IPS-15b (cell line): ENCODE results near the gene MACROD1.

Source experiments
- H3K27me3 ChIP-seq: one replicate; pipeline ENCODE4 v1.6.1; 2013; ENCODE audit warnings: low read length; ENCODE audit not compliant: control insufficient read depth, insufficient read depth
- H3K36me3 ChIP-seq: one replicate; pipeline ENCODE4 v1.6.1; 2013; ENCODE audit warnings: low read length; ENCODE audit not compliant: control insufficient read depth, insufficient read depth
- H3K4me1 ChIP-seq: one replicate; pipeline ENCODE4 v1.6.1; 2013; ENCODE audit warnings: mild to moderate bottlenecking, low read length; ENCODE audit not compliant: control insufficient read depth, insufficient read depth
- H3K4me3 ChIP-seq: one replicate; pipeline ENCODE4 v1.5.1; 2013; ENCODE audit warnings: low read depth, low read length
- H3K9ac ChIP-seq: one replicate; pipeline ENCODE4 v1.6.1; 2013; ENCODE audit warnings: low read depth, mild to moderate bottlenecking, low read length
- H3K9me3 ChIP-seq: one replicate; pipeline ENCODE4 v1.6.1; 2013; ENCODE audit warnings: mild to moderate bottlenecking, low read length; ENCODE audit not compliant: control insufficient read depth, insufficient read depth

MACROD1 gene

GRCh38 chr11:64043545-64043944, 122.4 kb downstream of the MACROD1 start:
- Histone ChIP-seq H3K9me3 (no peaks in the 10 kb centered on the region), H3K27me3 (peaks cover 12% of the 10 kb centered on the region), H3K4me1 (no peaks in the 10 kb centered on the region), H3K36me3 (no peaks in the 10 kb centered on the region), H3K9ac (no peak overlapping the region), H3K4me3 (no peak overlapping the region)

GRCh38 chr11:64042301-64042700, 123.6 kb downstream of the MACROD1 start:
- H3K4me3 ChIP-seq, result no peak overlapping the region
- peaks cover 24% of the 10 kb centered on the region for H3K27me3 ChIP-seq
- H3K36me3 ChIP-seq, result no peaks in the 10 kb centered on the region
- H3K9ac ChIP-seq, result no peak overlapping the region
- H3K4me1 ChIP-seq, result no peaks in the 10 kb centered on the region
- no peaks in the 10 kb centered on the region for H3K9me3 ChIP-seq

DNA sequence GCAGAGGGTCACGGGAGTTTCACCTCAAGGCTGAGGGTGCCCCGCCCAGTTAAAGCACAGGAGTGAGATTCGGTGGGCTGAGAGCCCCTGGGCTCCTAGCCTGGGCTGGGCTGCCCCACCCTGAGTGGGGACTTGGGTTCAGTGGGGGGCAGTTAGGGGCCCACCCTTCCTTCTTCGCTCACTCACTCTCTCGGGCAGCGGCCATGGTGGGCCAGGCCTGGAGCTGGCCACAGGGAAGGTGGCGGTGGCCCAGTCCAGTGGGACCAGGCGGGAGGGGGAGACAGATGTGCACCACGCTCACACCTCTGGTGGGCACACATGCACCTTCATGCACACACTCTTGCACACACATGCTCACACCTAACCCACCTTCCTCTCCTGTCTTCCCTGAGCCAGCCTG, 124.1 kb downstream of the MACROD1 start:
- H3K27me3 ChIP-seq, result peaks cover 29% of the 10 kb centered on the region

GRCh38 chr11:64040684-64041322, 125.1 kb downstream of the MACROD1 start:
- no peak overlapping the region for H3K4me3 ChIP-seq
- no peaks in the 10 kb centered on the region for H3K4me1 ChIP-seq
- H3K27me3 ChIP-seq, result peaks cover 33% of the 10 kb centered on the region
- H3K9me3 ChIP-seq, result no peaks in the 10 kb centered on the region
- no peak overlapping the region for H3K9ac ChIP-seq
- H3K36me3 ChIP-seq, result no peaks in the 10 kb centered on the region

More for the DNA sequence above, 124.1 kb downstream of the MACROD1 start:
- no peaks in the 10 kb centered on the region for H3K4me1 ChIP-seq
- H3K36me3 ChIP-seq, result no peaks in the 10 kb centered on the region
- H3K4me3 ChIP-seq, result no peak overlapping the region
- H3K9ac ChIP-seq, result no peak overlapping the region
- no peaks in the 10 kb centered on the region for H3K9me3 ChIP-seq

DNA sequence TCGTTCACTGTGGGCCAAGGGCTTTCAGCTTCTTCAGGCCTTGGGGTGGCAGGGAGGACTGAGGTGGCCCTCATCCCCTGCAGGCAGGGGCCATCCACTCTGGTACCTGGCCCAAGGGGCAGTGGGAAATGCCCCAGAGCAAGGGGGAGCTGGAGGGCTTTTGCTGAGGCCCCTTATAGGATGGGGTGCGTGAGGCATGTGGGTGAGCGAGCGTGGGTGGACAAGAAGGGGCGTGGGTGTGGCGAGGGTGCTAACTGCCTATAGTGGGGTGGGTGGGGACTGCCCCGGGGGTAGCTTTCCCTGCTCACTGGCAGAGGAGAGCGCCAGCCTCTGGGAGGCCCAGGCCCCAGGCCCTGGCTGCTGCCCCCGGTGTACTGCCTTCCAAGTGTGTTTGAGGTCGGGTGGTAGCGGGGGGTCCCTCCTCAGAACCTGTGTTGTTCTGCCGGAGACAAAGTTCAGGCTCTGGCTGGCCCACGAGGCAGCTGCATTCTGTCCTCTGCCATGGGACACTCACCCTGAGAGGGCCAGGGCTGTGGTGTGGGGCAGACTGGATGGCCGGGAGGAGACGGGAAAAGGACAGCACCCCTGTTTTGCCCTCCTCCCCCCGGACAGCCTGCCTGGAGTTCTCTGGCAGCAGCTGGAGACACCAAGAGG, 126.8 kb downstream of the MACROD1 start:
- Histone ChIP-seq H3K4me1 (peaks cover 2% of the 10 kb centered on the region), H3K4me3 (no peak overlapping the region), H3K36me3 (no peaks in the 10 kb centered on the region), H3K9me3 (no peaks in the 10 kb centered on the region), H3K9ac (no peak overlapping the region), H3K27me3 (peaks cover 41% of the 10 kb centered on the region)

DNA sequence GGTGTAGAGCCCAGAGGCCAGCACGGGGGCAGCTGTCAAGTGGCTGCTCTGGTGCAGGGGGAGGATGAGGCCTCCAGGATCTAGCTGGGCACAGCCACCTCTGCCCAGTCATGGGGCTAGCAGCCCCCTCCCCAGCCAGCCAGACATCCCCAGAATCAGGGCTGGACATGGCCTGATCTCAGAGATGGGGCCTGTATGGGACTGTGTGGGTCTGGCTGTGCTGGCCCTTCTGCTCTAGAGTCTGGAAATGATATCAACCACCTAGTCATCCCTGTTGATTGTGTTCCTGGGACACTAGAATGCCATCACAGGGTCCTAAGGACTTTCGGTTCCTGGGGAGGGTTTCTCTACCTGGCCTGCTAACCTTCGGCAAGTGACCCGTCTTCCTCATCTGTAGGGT, 127.4 kb downstream of the MACROD1 start:
- H3K9me3 ChIP-seq, result no peaks in the 10 kb centered on the region
- no peak overlapping the region for H3K4me3 ChIP-seq
- peaks cover 41% of the 10 kb centered on the region for H3K27me3 ChIP-seq
- H3K9ac ChIP-seq, result no peak overlapping the region
- H3K36me3 ChIP-seq, result no peaks in the 10 kb centered on the region
- H3K4me1 ChIP-seq, result peaks cover 2% of the 10 kb centered on the region

- Histone ChIP-seq H3K9me3 (no peaks in the 10 kb centered on the region), H3K4me3 (peak overlapping the region; percentile 41), H3K27me3 (peaks cover 53% of the 10 kb centered on the region), H3K9ac (no peak overlapping the region), H3K36me3 (no peaks in the 10 kb centered on the region), H3K4me1 (peaks cover 2% of the 10 kb centered on the region)
Measured at GRCh38 chr11:64037027-64037634, 128.8 kb downstream of the MACROD1 start.

DNA sequence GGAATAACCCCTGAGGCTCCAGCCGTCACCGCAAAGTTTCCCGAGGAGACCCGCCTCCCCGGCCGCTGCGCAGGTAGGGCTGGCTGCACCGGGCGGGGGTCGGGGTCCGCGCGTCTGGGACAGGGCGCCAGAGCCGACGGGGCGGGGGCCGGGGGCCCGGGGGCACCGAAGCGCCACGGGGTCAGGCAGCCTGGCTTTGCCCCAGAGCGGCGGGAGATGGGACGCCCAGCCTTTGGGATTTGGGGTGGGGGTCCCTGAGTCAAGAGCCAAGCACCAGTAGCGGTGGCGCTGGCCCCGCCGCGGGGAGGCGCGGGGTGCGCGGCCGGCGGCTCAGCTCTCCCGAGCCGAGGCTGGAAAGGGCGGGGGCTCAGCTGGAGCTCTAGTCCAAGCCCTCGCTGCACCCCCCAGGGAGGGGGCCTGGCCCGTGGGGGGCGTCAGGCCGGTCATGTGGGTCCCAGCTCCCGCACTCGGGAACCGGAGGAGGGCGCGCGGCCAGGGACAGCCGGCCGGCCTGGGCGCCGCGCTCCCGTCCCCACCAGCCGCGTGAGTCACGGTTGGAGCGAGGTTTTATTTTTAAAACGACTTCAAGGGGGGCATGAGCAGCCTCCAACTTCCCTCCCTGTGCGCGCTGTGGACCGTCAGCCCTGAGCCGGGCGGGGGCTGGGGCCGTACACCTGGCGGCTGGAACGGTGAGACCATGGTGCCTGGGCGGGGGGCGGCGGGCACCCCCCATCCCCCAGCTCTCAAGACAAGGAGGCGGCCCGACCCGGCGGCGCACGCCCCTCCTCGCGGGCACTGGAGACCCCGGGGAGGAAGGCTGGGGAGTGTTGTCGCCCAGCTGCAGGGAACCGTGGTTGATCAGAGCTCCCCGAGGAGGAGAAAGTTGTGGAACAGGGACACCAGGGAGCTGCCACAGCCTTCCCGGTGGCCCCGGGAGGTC, 129.6 kb downstream of the MACROD1 start:
- Histone ChIP-seq H3K9ac (no peak overlapping the region), H3K4me3 (peak overlapping the region; percentile 41), H3K4me1 (peaks cover 2% of the 10 kb centered on the region), H3K27me3 (peaks cover 58% of the 10 kb centered on the region), H3K9me3 (no peaks in the 10 kb centered on the region), H3K36me3 (no peaks in the 10 kb centered on the region)

DNA sequence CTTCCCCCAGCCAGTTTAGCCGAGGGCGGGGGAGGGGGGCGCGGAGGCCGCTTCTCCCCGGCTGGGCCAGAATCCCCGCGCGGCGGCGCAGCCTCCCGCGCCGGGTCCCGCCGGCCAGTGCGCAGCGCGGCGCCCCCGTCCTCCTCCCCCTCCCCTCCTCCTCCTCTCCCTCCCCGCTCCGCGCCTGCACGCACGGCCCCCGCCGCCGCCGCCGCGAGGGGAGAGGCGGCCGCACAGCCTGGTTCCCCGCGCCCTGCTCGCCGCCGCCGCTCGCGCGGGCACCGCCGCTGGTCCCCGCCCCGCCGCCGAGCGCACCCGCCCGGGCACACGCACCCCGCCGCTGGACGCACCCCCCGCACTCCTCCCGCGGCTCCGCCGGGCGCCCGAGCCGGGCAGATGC, 130.3 kb downstream of the MACROD1 start, which contains the start of gene FLRT1:
Gene FLRT1 (plus strand): TSS at position 356 of the 400 bp plus-strand sequence. CDS start 80,337 bp downstream, outside the sequence.
- no peaks in the 10 kb centered on the region for H3K36me3 ChIP-seq
- H3K27me3 ChIP-seq, result peaks cover 63% of the 10 kb centered on the region
- no peak within 1 kb of the TSS for H3K9ac ChIP-seq
- H3K4me1 ChIP-seq, result peaks cover 2% of the 10 kb centered on the region
- peak within 1 kb of the TSS; percentile 41 for H3K4me3 ChIP-seq
- no peaks in the 10 kb centered on the region for H3K9me3 ChIP-seq

- Histone ChIP-seq H3K36me3 (no peaks in the 10 kb centered on the region), H3K27me3 (peaks cover 68% of the 10 kb centered on the region), H3K4me3 (peak overlapping the region; percentile 39), H3K9me3 (no peaks in the 10 kb centered on the region), H3K9ac (no peak overlapping the region), H3K4me1 (peaks cover 2% of the 10 kb centered on the region)
Measured at GRCh38 chr11:64035081-64035524, 130.8 kb downstream of the MACROD1 start.

- no peak overlapping the region for H3K4me3 ChIP-seq
- H3K27me3 ChIP-seq, result peaks cover 72% of the 10 kb centered on the region
- H3K9ac ChIP-seq, result no peak overlapping the region
- H3K36me3 ChIP-seq, result no peaks in the 10 kb centered on the region
- no peaks in the 10 kb centered on the region for H3K9me3 ChIP-seq
- peaks cover 2% of the 10 kb centered on the region for H3K4me1 ChIP-seq
Measured at GRCh38 chr11:64034411-64034811, 131.5 kb downstream of the MACROD1 start.
